Neural progenitor cell (in vitro differentiated cells): ENCODE measurements around the gene PYGO2. TPM values are rescaled to one million over a fixed set of nuclear protein-coding genes. Genes with fewer than 3 reads are reported as not detected.

Experiments used
- DNase-seq: peaks from one replicate; pipeline ENCODE4 v3.0.0-alpha.2; 2016; ENCODE audit warnings: low spot score
- H2AFZ ChIP-seq: fragments of 200-600 bp; sonication (generic); replicated peaks from 2 replicates; pipeline ENCODE4 v1.6.1; 2016; ENCODE audit warnings: antibody characterized with exemption
- H3F3A ChIP-seq: fragments of 200-600 bp; sonication (generic); 2 replicates; pipeline ENCODE4 v1.6.1; 2016; ENCODE audit warnings: antibody characterized with exemption, low read depth
- H3K27ac ChIP-seq: fragments of 200-600 bp; sonication (generic); 2 replicates; pipeline ENCODE4 v1.5.1; 2016; ENCODE audit warnings: mild to moderate bottlenecking
- H3K27me3 ChIP-seq: fragments of 200-600 bp; sonication (generic); 2 replicates; pipeline ENCODE4 v1.6.1; 2016; ENCODE audit warnings: mild to moderate bottlenecking, moderate library complexity
- H3K36me3 ChIP-seq: fragments of 200-600 bp; sonication (generic); 2 replicates; pipeline ENCODE4 v1.5.1; 2016
- H3K4me1 ChIP-seq: fragments of 200-600 bp; sonication (generic); 2 replicates; pipeline ENCODE4 v1.6.1; 2016; ENCODE audit warnings: mixed run types
- H3K4me2 ChIP-seq: fragments of 200-600 bp; sonication (generic); 2 replicates; pipeline ENCODE4 v1.6.1; 2016
- H3K4me3 ChIP-seq: fragments of 200-600 bp; sonication (generic); 2 replicates; pipeline ENCODE4 v1.5.1; 2016
- H3K79me2 ChIP-seq: fragments of 200-600 bp; sonication (generic); 2 replicates; pipeline ENCODE4 v1.6.1; 2016; ENCODE audit warnings: low read depth
- H3K9ac ChIP-seq: fragments of 200-600 bp; sonication (generic); 2 replicates; pipeline ENCODE4 v1.6.1; 2016
- H3K9me3 ChIP-seq: fragments of 200-600 bp; sonication (generic); 2 replicates; pipeline ENCODE4 v1.5.1; 2016; ENCODE audit warnings: low read depth
- H4K20me1 ChIP-seq: fragments of 200-600 bp; sonication (generic); 2 replicates; pipeline ENCODE4 v1.6.1; 2016; ENCODE audit warnings: low read depth
- H3K27ac Mint-ChIP-seq: 3 replicates; pipeline ENCODE4 v1.8.0; 2021; ENCODE audit warnings: mixed read lengths
- H3K27me3 Mint-ChIP-seq: 2 replicates; pipeline ENCODE4 v1.8.0; 2022; ENCODE audit warnings: low read depth, mild to moderate bottlenecking, inconsistent platforms, moderate library complexity, mixed read lengths; ENCODE audit not compliant: insufficient read depth
- H3K36me3 Mint-ChIP-seq: 3 replicates; pipeline ENCODE4 v1.8.0; 2021; ENCODE audit warnings: mixed read lengths
- H3K4me1 Mint-ChIP-seq: 3 replicates; pipeline ENCODE4 v1.8.0; 2021; ENCODE audit warnings: mixed read lengths
- H3K4me3 Mint-ChIP-seq: 3 replicates; pipeline ENCODE4 v1.8.0; 2021; ENCODE audit warnings: mild to moderate bottlenecking, moderate library complexity, mixed read lengths
- H3K9me3 Mint-ChIP-seq: 3 replicates; pipeline ENCODE4 v1.8.0; 2020; ENCODE audit warnings: mixed read lengths
- CTCF ChIP-seq: fragments of 200-600 bp; sonication (generic); IDR thresholded peaks from 2 replicates; pipeline ENCODE4 v1.5.1; 2017; ENCODE audit warnings: antibody characterized with exemption, mild to moderate bottlenecking
- EZH2 ChIP-seq: fragments of 200-600 bp; sonication (generic); IDR thresholded peaks from 2 replicates; pipeline ENCODE4 v1.6.1; 2017; ENCODE audit warnings: antibody characterized with exemption, mild to moderate bottlenecking, moderate library complexity
- EZH2phosphoT487 ChIP-seq: fragments of 200-600 bp; sonication (generic); IDR thresholded peaks from 2 replicates; pipeline ENCODE4 v1.6.1; 2017; ENCODE audit warnings: antibody characterized with exemption
- total RNA-seq: library from RNA; depleted of rRNA; stranded (reverse); fragments of >200 nt; gene quantifications from 2 replicates; pipeline ENCODE4 v1.2.3, GENCODE V29; 2015; ENCODE audit warnings: low replicate concordance

The PYGO2 gene
- total RNA-seq, 1 donor from 2014 or later = 32.1 TPM

GRCh38 chr1:154958036-154958435 lies 3.5 kb downstream of the PYGO2 start:
- Histone ChIP-seq H3K27me3 (no peaks in the 10 kb centered on the region), H3K4me3 (no peak overlapping the region), H3K9ac (no peak overlapping the region), H3K4me1 (peaks cover 54% of the 10 kb centered on the region), H3K79me2 (peaks cover 63% of the 10 kb centered on the region), H3K4me2 (no peak overlapping the region), H3K27ac (peak overlapping the region; percentile 70), H4K20me1 (peaks cover 33% of the 10 kb centered on the region), H2AFZ (no peak overlapping the region), H3F3A (peaks cover 69% of the 10 kb centered on the region), H3K36me3 (no peaks in the 10 kb centered on the region), H3K9me3 (no peaks in the 10 kb centered on the region)
- Mint-ChIP-seq H3K36me3 (peaks cover 7% of the 10 kb centered on the region), H3K4me1 (peaks cover 71% of the 10 kb centered on the region), H3K4me3 (no peak overlapping the region), H3K27ac (peak overlapping the region; percentile 100), H3K9me3 (no peaks in the 10 kb centered on the region), H3K27me3 (peaks cover 13% of the 10 kb centered on the region)
- no peak for TF ChIP-seq EZH2
- no peak for TF ChIP-seq EZH2phosphoT487
- no peak for TF ChIP-seq CTCF
- DNase-seq = no peak

GRCh38 chr1:154957091-154957657 lies 4.4 kb downstream of the PYGO2 start:
- Histone ChIP-seq H3K27me3 (no peaks in the 10 kb centered on the region), H3K4me2 (peak overlapping the region; percentile 85), H2AFZ (no peak overlapping the region), H3K4me3 (peak overlapping the region; percentile 66), H3K9ac (no peak overlapping the region), H3K79me2 (peaks cover 63% of the 10 kb centered on the region), H3K4me1 (peaks cover 46% of the 10 kb centered on the region), H3K9me3 (no peaks in the 10 kb centered on the region), H4K20me1 (peaks cover 42% of the 10 kb centered on the region), H3K36me3 (no peaks in the 10 kb centered on the region), H3F3A (peaks cover 61% of the 10 kb centered on the region), H3K27ac (peak overlapping the region; percentile 70)
- no peak for TF ChIP-seq EZH2phosphoT487
- TF ChIP-seq EZH2 = no peak
- no peak for TF ChIP-seq CTCF
- no peak for DNase-seq
- peaks cover 14% of the 10 kb centered on the region for H3K27me3 Mint-ChIP-seq
- peaks cover 9% of the 10 kb centered on the region for H3K36me3 Mint-ChIP-seq
- H3K4me1 Mint-ChIP-seq = peaks cover 73% of the 10 kb centered on the region
- peak overlapping the region; percentile 100 for H3K27ac Mint-ChIP-seq
- no peaks in the 10 kb centered on the region for H3K9me3 Mint-ChIP-seq
- peak overlapping the region; percentile 94 for H3K4me3 Mint-ChIP-seq

- Histone ChIP-seq H3K4me2 (peak overlapping the region; percentile 85), H3F3A (peaks cover 58% of the 10 kb centered on the region), H4K20me1 (peaks cover 48% of the 10 kb centered on the region), H3K27ac (peak overlapping the region; percentile 70), H3K9ac (no peak overlapping the region), H3K79me2 (peaks cover 61% of the 10 kb centered on the region), H3K9me3 (no peaks in the 10 kb centered on the region), H3K36me3 (no peaks in the 10 kb centered on the region), H3K27me3 (no peaks in the 10 kb centered on the region), H2AFZ (no peak overlapping the region), H3K4me3 (peak overlapping the region; percentile 66), H3K4me1 (peaks cover 45% of the 10 kb centered on the region)
- H3K36me3 Mint-ChIP-seq = peaks cover 9% of the 10 kb centered on the region
- peak; percentile 58 for DNase-seq
- peak overlapping the region; percentile 100 for H3K27ac Mint-ChIP-seq
- peaks cover 74% of the 10 kb centered on the region for H3K4me1 Mint-ChIP-seq
- TF ChIP-seq EZH2phosphoT487 = no peak
- TF ChIP-seq EZH2 = no peak
- TF ChIP-seq CTCF = no peak
- H3K27me3 Mint-ChIP-seq = peaks cover 17% of the 10 kb centered on the region
- H3K9me3 Mint-ChIP-seq = no peaks in the 10 kb centered on the region
- peak overlapping the region; percentile 94 for H3K4me3 Mint-ChIP-seq
These were observed 5.0 kb downstream of the PYGO2 start for GRCh38 chr1:154956544-154956941.
